Endothelial cell (in vitro differentiated cells): ENCODE data around the gene ATF4. TPM values are rescaled to one million over a fixed set of nuclear protein-coding genes. Genes with fewer than 3 reads are reported as not detected.

Experiments
- DNase-seq: peaks from one replicate; pipeline ENCODE4 v3.0.0; 2021; ENCODE audit warnings: low spot score
- H3K27ac Mint-ChIP-seq: one replicate; pipeline ENCODE4 v1.8.0; 2021; ENCODE audit warnings: mixed read lengths, inconsistent platforms; ENCODE audit not compliant: unreplicated experiment
- H3K27me3 Mint-ChIP-seq: one replicate; pipeline ENCODE4 v1.8.0; 2021; ENCODE audit warnings: mild to moderate bottlenecking, moderate library complexity, mixed read lengths, inconsistent platforms; ENCODE audit not compliant: unreplicated experiment
- H3K36me3 Mint-ChIP-seq: one replicate; pipeline ENCODE4 v1.8.0; 2021; ENCODE audit warnings: mild to moderate bottlenecking, low read depth, mixed read lengths, inconsistent platforms; ENCODE audit not compliant: unreplicated experiment
- H3K4me1 Mint-ChIP-seq: one replicate; pipeline ENCODE4 v1.8.0; 2021; ENCODE audit warnings: mild to moderate bottlenecking, mixed read lengths, inconsistent platforms; ENCODE audit not compliant: unreplicated experiment
- H3K4me3 Mint-ChIP-seq: one replicate; pipeline ENCODE4 v1.8.0; 2021; ENCODE audit warnings: mild to moderate bottlenecking, mixed read lengths, inconsistent platforms; ENCODE audit not compliant: unreplicated experiment
- H3K9me3 Mint-ChIP-seq: one replicate; pipeline ENCODE4 v1.8.0; 2021; ENCODE audit warnings: mixed read lengths, inconsistent platforms; ENCODE audit not compliant: unreplicated experiment
- total RNA-seq: library from RNA; stranded (reverse); fragmentation: NEBNext Ultra II Directional; extraction: Animal tissue kit (Norgen Biotek cat#: 25700); gene quantifications from one replicate; pipeline ENCODE4 v1.2.1, GENCODE V29; 2021; ENCODE audit not compliant: unreplicated experiment
- TF ChIP-seq, protein P1 (sequence below): fragments of 200-600 bp; sonication (generic); IDR thresholded peaks from one replicate; pipeline ENCODE4 v1.5.0; 2021; ENCODE audit warnings: antibody characterized with exemption; ENCODE audit not compliant: unreplicated experiment

Gene ATF4
- total RNA-seq, 1 donor from 2014 or later, result 312 TPM

DNA sequence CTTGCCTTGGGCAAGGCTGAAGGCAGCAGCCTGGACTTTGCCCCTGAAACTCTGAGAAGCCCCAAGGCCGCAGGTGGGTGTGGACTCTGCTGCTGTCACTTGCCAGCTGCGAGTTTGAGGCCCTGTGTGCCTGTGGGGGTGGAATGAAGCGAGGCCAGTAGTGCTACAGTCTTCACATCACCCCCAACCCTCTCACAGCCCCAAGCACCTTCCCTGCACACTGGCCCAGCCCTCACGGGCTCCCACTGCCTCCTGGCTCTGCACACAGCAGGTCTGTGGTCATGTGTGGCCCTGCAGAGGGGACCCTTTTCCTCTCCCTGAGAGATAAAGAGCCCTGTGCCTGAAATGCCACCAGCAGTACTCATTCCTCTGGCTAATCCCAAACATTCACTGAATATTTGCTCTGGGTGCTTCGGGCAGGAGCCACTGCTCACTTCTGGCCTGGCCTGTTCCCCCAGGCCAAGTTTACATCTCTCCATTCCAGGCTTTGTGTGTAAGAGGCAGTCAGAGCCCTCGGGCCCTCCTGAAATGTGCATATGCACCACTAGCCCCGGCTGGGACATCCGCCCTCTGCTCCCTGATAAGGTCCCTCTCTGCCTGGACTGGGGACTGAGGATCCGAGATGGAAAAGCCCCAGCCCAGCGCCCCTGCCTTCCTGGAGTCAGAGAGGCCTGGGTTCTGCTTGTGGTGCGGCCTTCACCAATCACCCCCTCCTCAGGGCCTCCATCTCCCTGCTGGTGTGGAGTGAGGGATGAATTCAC is 45.8 kb upstream of the ATF4 start:
- no peak for DNase-seq
- Mint-ChIP-seq H3K4me1 (peaks cover 15% of the 10 kb centered on the region), H3K9me3 (no peaks in the 10 kb centered on the region), H3K4me3 (no peak overlapping the region), H3K27ac (no peak overlapping the region), H3K36me3 (no peaks in the 10 kb centered on the region), H3K27me3 (peaks cover 10% of the 10 kb centered on the region)
- TF ChIP-seq, protein P1, sequence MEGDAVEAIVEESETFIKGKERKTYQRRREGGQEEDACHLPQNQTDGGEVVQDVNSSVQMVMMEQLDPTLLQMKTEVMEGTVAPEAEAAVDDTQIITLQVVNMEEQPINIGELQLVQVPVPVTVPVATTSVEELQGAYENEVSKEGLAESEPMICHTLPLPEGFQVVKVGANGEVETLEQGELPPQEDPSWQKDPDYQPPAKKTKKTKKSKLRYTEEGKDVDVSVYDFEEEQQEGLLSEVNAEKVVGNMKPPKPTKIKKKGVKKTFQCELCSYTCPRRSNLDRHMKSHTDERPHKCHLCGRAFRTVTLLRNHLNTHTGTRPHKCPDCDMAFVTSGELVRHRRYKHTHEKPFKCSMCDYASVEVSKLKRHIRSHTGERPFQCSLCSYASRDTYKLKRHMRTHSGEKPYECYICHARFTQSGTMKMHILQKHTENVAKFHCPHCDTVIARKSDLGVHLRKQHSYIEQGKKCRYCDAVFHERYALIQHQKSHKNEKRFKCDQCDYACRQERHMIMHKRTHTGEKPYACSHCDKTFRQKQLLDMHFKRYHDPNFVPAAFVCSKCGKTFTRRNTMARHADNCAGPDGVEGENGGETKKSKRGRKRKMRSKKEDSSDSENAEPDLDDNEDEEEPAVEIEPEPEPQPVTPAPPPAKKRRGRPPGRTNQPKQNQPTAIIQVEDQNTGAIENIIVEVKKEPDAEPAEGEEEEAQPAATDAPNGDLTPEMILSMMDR, result no peak

DNA sequence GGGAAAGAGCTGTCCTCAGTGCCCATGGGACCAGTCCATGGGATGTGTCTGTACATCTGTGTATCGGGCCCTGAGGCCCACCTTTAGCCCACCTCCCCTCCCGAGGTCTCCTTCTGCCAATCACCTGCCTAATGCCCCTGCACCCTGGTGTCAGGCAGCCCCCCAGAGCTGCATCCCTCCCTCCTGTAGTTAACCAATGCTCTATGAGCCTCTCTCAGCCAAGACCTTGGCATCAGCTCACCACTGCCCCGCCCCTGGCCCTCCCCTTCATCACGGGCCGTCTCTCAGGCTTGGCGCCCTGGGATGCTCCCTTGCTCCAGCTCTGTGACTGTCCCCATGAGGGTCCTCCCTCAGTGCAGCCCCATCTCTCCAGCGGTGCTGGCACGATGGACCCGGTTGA is 45.0 kb upstream of the ATF4 start:
- Mint-ChIP-seq H3K27me3 (peaks cover 9% of the 10 kb centered on the region), H3K27ac (no peak overlapping the region), H3K9me3 (no peaks in the 10 kb centered on the region), H3K36me3 (no peaks in the 10 kb centered on the region), H3K4me3 (no peak overlapping the region), H3K4me1 (peaks cover 12% of the 10 kb centered on the region)
- no peak for DNase-seq
- TF ChIP-seq, protein P1, result no peak

DNA sequence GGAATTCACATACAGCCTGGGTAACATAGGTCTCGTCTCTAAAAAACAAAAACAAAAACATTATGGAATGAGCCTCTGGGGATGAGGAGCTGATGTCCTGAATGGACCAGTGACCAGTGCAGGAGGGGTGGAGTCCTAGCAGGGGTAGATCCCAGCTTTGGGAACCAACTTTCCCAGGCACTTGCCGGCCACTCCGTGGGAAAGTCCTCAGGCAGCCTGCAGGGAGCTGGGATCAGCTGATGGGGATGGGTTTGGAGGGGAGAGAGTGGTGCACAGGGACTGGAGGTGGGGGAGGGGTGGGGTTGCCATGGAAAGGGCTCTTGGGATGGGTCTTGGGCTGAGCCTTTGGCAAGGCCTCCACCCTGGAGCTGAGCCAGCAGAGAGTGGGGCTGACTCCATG is 44.5 kb upstream of the ATF4 start:
- H3K36me3 Mint-ChIP-seq, result no peaks in the 10 kb centered on the region
- no peak for DNase-seq
- no peak overlapping the region for H3K4me3 Mint-ChIP-seq
- TF ChIP-seq, protein P1, result no peak
- peaks cover 12% of the 10 kb centered on the region for H3K4me1 Mint-ChIP-seq
- H3K27ac Mint-ChIP-seq, result no peak overlapping the region
- peaks cover 8% of the 10 kb centered on the region for H3K27me3 Mint-ChIP-seq
- no peaks in the 10 kb centered on the region for H3K9me3 Mint-ChIP-seq

GRCh38 chr22:39476664-39477063 is 43.7 kb upstream of the ATF4 start:
- TF ChIP-seq, protein P1, result no peak
- Mint-ChIP-seq H3K27ac (no peak overlapping the region), H3K9me3 (no peaks in the 10 kb centered on the region)

DNA sequence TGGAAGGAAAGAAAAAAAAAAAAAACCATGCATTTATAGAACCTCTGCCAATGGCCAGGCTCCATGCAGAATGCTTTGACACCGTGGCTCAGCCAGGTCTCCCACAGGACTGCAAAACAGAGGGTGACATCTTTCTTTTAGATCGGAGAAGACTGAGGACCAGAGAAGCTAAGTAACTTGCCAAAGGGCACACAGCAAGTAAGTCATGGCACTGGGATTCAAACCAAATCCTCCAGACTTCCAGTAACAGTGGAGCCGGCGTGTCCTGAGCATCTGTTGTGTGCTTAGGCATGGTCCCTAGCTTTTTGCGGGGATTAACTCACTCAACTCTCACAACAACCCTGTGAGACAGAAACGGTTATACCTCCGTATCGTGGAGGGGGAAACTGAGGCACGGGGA is 42.8 kb upstream of the ATF4 start:
- peaks cover 2% of the 10 kb centered on the region for H3K4me1 Mint-ChIP-seq
- H3K27ac Mint-ChIP-seq, result no peak overlapping the region
- DNase-seq, result no peak
- no peaks in the 10 kb centered on the region for H3K36me3 Mint-ChIP-seq
- TF ChIP-seq, protein P1, result no peak
- H3K9me3 Mint-ChIP-seq, result no peaks in the 10 kb centered on the region
- H3K4me3 Mint-ChIP-seq, result no peak overlapping the region
- H3K27me3 Mint-ChIP-seq, result peaks cover 11% of the 10 kb centered on the region

More at GRCh38 chr22:39476664-39477063, 43.7 kb upstream of the ATF4 start:
- no peak overlapping the region for H3K4me3 Mint-ChIP-seq
- DNase-seq, result no peak
- peaks cover 6% of the 10 kb centered on the region for H3K4me1 Mint-ChIP-seq
- no peaks in the 10 kb centered on the region for H3K36me3 Mint-ChIP-seq
- peaks cover 11% of the 10 kb centered on the region for H3K27me3 Mint-ChIP-seq
